ENCODE measurements around the gene ACOT12. TPM values are rescaled to one million over a fixed set of nuclear protein-coding genes. Genes with fewer than 3 reads are reported as not detected.
"Not testable (repeated sequence)": the region's sequence is repeated elsewhere in the genome, so short reads cannot be mapped to it uniquely, and the experiment has no call there.

The ACOT12 gene
- total RNA-seq, 1 experiment from 2014 or later: not detected

DNA sequence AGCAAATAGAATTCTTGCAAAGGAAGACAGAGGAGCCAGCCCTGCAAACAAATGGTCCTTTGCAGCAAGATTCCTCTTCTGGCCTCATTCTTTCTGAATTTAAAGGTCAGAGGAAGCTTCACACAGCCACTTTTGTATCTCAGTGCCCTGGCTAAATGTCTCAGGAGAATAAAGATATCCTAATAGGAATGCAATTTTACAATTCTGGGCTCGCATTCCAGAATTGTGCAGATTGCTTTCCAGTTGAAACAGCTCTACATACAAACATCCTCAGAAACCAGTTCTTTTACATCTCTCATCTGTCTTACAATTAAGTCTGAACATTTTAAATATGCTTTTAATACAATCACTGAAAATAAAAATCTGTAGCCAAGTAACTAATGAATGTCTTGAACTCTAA is 14.6 kb upstream of the ACOT12 start:
- no peak overlapping the region for H2BK5ac ChIP-seq (ENCODE audit: insufficient read length, low read length)
- H3K23ac ChIP-seq (ENCODE audit: insufficient read length, low read depth, low read length): no peak overlapping the region
- DNase-seq: no peak
- no peaks in the 10 kb centered on the region for H3K79me2 ChIP-seq (ENCODE audit: insufficient read depth, low read length)
- H3K56ac ChIP-seq (ENCODE audit: insufficient read length, low read depth, low read length): no peak overlapping the region
- H3K9me3 Mint-ChIP-seq: no peaks in the 10 kb centered on the region
- no peak overlapping the region for H3K4ac ChIP-seq (ENCODE audit: low read depth, low read length)
- no peak overlapping the region for H3K27ac ChIP-seq (ENCODE audit: insufficient read length, low read depth, low read length)
- no peak overlapping the region for H2BK15ac ChIP-seq (ENCODE audit: low read depth, low read length)
- H3K79me1 ChIP-seq (ENCODE audit: insufficient read depth, low read depth, low read length, poor library complexity, severe bottlenecking): no peaks in the 10 kb centered on the region
- H3K4me1 ChIP-seq (ENCODE audit: insufficient read depth, low read length): no peaks in the 10 kb centered on the region
- H3K27me3 Mint-ChIP-seq (ENCODE audit: low read depth): no peaks in the 10 kb centered on the region
- no peak overlapping the region for H3K9ac ChIP-seq (ENCODE audit: extremely low read depth, insufficient read length, low read length)
- H3K27ac Mint-ChIP-seq: no peak overlapping the region
- no peaks in the 10 kb centered on the region for H3K23me2 ChIP-seq (ENCODE audit: insufficient read length, low read depth, low read length, poor library complexity, severe bottlenecking)
- H3K27me3 ChIP-seq (ENCODE audit: insufficient read depth, low read length): no peaks in the 10 kb centered on the region
- no peak overlapping the region for H4K91ac ChIP-seq (ENCODE audit: insufficient read length, low read depth, low read length)
- no peak overlapping the region for H2BK12ac ChIP-seq (ENCODE audit: insufficient read length, low read depth, low read length)
- H4K20me1 ChIP-seq (ENCODE audit: control insufficient read depth, insufficient read depth, insufficient read length): no peaks in the 10 kb centered on the region
- H3K4me3 Mint-ChIP-seq: no peak overlapping the region
- no peak overlapping the region for H4K5ac ChIP-seq (ENCODE audit: insufficient read length, low read depth, low read length)
- peaks cover 4 to 20% of the 10 kb centered on the region in 2 experiments; a peak in 2 of 4 replicates for H3K4me1 Mint-ChIP-seq
- no peak overlapping the region for H3K14ac ChIP-seq (ENCODE audit: insufficient read depth, low read length)
- no peak overlapping the region for H2BK120ac ChIP-seq (ENCODE audit: low read depth, low read length, poor library complexity, severe bottlenecking)
- no peak overlapping the region for H3K18ac ChIP-seq (ENCODE audit: insufficient read length, low read depth, low read length)
- WGBS (ENCODE audit: extremely low coverage, insufficient read length, low lambda C conversion rate): no CpG with 5 or more reads among the region's 1 CpG
- no peaks in the 10 kb centered on the region for H3K36me3 Mint-ChIP-seq (ENCODE audit: insufficient read depth in 1 of 3, low read depth in 3 of 3)
- no peaks in the 10 kb centered on the region for H3K9me3 ChIP-seq (ENCODE audit: control insufficient read depth, low read depth, low read length)
- H2AFZ ChIP-seq (ENCODE audit: low read length): no peak overlapping the region
- no peak overlapping the region for H2BK20ac ChIP-seq (ENCODE audit: low read depth, low read length, poor library complexity, severe bottlenecking)
- no peak overlapping the region for H4K8ac ChIP-seq (replicated peaks; ENCODE audit: insufficient read length, low read depth, low read length)
- no peak overlapping the region for H3K4me2 ChIP-seq (ENCODE audit: insufficient read depth, insufficient read length, low read length)
- TF ChIP-seq, protein P1, sequence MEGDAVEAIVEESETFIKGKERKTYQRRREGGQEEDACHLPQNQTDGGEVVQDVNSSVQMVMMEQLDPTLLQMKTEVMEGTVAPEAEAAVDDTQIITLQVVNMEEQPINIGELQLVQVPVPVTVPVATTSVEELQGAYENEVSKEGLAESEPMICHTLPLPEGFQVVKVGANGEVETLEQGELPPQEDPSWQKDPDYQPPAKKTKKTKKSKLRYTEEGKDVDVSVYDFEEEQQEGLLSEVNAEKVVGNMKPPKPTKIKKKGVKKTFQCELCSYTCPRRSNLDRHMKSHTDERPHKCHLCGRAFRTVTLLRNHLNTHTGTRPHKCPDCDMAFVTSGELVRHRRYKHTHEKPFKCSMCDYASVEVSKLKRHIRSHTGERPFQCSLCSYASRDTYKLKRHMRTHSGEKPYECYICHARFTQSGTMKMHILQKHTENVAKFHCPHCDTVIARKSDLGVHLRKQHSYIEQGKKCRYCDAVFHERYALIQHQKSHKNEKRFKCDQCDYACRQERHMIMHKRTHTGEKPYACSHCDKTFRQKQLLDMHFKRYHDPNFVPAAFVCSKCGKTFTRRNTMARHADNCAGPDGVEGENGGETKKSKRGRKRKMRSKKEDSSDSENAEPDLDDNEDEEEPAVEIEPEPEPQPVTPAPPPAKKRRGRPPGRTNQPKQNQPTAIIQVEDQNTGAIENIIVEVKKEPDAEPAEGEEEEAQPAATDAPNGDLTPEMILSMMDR (conservative IDR thresholded peaks at IDR 0.05): no peak
- H3T11ph ChIP-seq (ENCODE audit: low read length): no peak overlapping the region
- H2AK5ac ChIP-seq (ENCODE audit: insufficient read length, low read length): no peak overlapping the region

DNA sequence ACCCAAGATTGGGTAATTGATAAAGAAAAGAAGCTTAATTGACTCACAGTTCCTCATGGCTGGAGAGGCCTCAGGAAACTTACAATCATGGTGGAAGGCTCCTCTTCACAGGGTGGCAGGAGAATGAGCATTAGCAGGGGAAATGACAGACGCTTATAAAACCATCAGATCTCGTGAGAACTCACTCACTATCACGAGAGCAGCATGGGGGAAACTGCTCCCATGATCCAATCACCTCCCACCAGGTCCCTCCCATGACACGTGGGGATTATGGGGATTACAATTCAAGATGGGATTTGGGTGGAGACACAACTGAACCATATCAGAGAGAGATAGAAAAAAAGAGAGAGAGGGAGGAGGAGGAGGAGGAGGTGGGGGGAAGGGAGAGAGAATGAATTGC is 13.9 kb upstream of the ACOT12 start:
- not testable (repeated sequence) for H3K27me3 ChIP-seq (ENCODE audit: insufficient read depth, low read length); H3K23ac ChIP-seq (ENCODE audit: insufficient read length, low read depth, low read length); H3K27ac Mint-ChIP-seq; H3K23me2 ChIP-seq (ENCODE audit: insufficient read length, low read depth, low read length, poor library complexity, severe bottlenecking); H4K91ac ChIP-seq (ENCODE audit: insufficient read length, low read depth, low read length); H3K4me1 ChIP-seq (ENCODE audit: insufficient read depth, low read length); H3K27ac ChIP-seq (ENCODE audit: insufficient read length, low read depth, low read length); H2BK20ac ChIP-seq (ENCODE audit: low read depth, low read length, poor library complexity, severe bottlenecking); H3K4me3 Mint-ChIP-seq; H3K9me3 ChIP-seq (ENCODE audit: control insufficient read depth, low read depth, low read length); H3K14ac ChIP-seq (ENCODE audit: insufficient read depth, low read length); DNase-seq; H3K4me2 ChIP-seq (ENCODE audit: insufficient read depth, insufficient read length, low read length); H3K9ac ChIP-seq (ENCODE audit: extremely low read depth, insufficient read length, low read length); H2BK120ac ChIP-seq (ENCODE audit: low read depth, low read length, poor library complexity, severe bottlenecking); H2AK5ac ChIP-seq (ENCODE audit: insufficient read length, low read length); H2BK12ac ChIP-seq (ENCODE audit: insufficient read length, low read depth, low read length); H3K79me2 ChIP-seq (ENCODE audit: insufficient read depth, low read length); H2BK5ac ChIP-seq (ENCODE audit: insufficient read length, low read length); H4K5ac ChIP-seq (ENCODE audit: insufficient read length, low read depth, low read length); H4K20me1 ChIP-seq (ENCODE audit: control insufficient read depth, insufficient read depth, insufficient read length); H3K56ac ChIP-seq (ENCODE audit: insufficient read length, low read depth, low read length); H3K4ac ChIP-seq (ENCODE audit: low read depth, low read length); H2AFZ ChIP-seq (ENCODE audit: low read length); H3K79me1 ChIP-seq (ENCODE audit: insufficient read depth, low read depth, low read length, poor library complexity, severe bottlenecking); H3K18ac ChIP-seq (ENCODE audit: insufficient read length, low read depth, low read length); H3K36me3 Mint-ChIP-seq (ENCODE audit: insufficient read depth in 1 of 3, low read depth in 3 of 3); H3K9me3 Mint-ChIP-seq; H3K27me3 Mint-ChIP-seq (ENCODE audit: low read depth); H2BK15ac ChIP-seq (ENCODE audit: low read depth, low read length); H3T11ph ChIP-seq (ENCODE audit: low read length); H4K8ac ChIP-seq (replicated peaks; ENCODE audit: insufficient read length, low read depth, low read length)
- peaks cover 4 to 20% of the 10 kb centered on the region in 2 experiments; a peak in 2 of 4 replicates for H3K4me1 Mint-ChIP-seq
- WGBS (ENCODE audit: extremely low coverage, insufficient read length, low lambda C conversion rate): no CpG with 5 or more reads among the region's 4 CpGs

All from H9 (cell line).